Measurements from ENCODE around the gene TCEAL7.
"Not testable (repeated sequence)": the region's sequence is repeated elsewhere in the genome, so short reads cannot be mapped to it uniquely, and the experiment has no call there.

TCEAL7 gene

GRCh38 chrX:103329991-103330390 is at the start of gene TCEAL7:
TCEAL7 (plus strand) TSS chrX:103330239; CDS start chrX:103331404, 1,165 bp downstream.
- no peak for DNase-seq (ENCODE audit: low spot score)

GRCh38 chrX:103293118-103293517 is 36.9 kb upstream of the TCEAL7 start:
- DNase-seq (ENCODE audit: low spot score), result no peak

DNA sequence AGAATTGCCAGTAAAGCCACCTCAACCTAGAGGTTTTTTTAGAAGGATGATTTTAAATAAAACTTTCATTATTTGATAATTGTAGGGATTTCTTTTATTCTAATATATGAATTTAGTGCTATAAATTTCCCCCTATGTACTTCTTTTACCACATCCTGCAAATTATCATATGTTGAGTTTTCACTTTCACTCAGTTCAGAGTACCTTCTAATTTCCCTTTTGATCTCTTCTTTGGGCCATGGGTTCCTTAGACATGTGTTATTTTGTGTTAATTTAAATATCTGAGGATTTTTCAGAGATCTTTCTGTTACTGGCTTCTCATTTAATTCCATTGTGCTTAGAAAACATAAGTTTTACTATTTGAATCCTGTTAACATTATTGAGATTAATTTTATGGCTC is 25.3 kb upstream of the TCEAL7 start:
- DNase-seq (ENCODE audit: low spot score), result no peak

- DNase-seq (ENCODE audit: low spot score), result not testable (repeated sequence)
These were observed 24.4 kb upstream of the TCEAL7 start for GRCh38 chrX:103305666-103306065.

- no peak for DNase-seq (ENCODE audit: low spot score)
These were observed 20.0 kb upstream of the TCEAL7 start for GRCh38 chrX:103309860-103310554.

- no peak for DNase-seq (ENCODE audit: low spot score)
These were observed 19.3 kb upstream of the TCEAL7 start, which contains the start of gene BEX2 for GRCh38 chrX:103310555-103311398. BEX2 (minus strand) TSS chrX:103310990; CDS start chrX:103309976, 1,014 bp downstream.

- no peak for DNase-seq (ENCODE audit: low spot score)
These were observed 18.6 kb upstream of the TCEAL7 start for GRCh38 chrX:103311399-103311780.

- DNase-seq (ENCODE audit: low spot score), result no peak
These were observed 746 bp downstream of the TCEAL7 start for GRCh38 chrX:103330681-103331288.

DNA sequence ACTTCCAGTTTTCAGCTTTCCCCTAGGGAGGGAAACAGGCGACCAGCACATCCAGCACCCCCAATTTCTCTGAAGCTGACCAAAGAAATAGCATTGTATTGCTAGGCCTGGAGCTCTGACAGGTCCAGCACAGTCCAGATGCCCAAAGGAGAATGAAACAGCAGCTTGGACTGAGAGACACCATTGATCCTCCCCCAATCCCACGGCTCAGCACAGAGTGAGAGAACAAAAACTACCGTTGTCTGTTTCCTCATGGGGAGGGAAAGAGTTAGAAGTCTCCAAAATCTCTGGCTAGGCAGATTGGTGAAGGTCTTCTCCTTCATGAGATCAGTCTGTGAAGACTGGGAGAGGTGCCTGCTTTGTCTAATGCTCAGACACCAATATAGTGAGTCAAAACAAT is 8.6 kb downstream of the TCEAL7 start:
- no peak for DNase-seq (ENCODE audit: low spot score)

DNA sequence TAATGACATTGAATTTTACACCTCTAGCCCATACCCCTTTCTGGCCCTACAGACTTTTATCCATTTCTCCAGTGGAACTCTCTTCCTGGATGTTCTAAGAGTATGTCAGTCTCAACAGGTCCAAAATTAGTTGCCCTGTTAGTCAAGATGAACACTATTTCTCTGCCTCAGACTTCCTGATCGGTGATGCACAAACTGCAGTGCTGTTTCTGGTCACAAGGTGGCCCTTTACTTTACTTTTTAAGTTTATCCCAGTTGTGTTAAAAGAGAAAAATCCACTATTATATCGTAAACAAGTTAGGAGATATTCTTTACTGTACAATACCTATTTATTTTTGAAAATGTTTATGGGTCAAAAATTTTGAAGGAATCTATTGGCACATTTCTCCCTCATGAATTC is 13.1 kb downstream of the TCEAL7 start:
- peak; percentile 58 for DNase-seq (ENCODE audit: low spot score)

- no peak for DNase-seq (ENCODE audit: low spot score)
These were observed 14.6 kb downstream of the TCEAL7 start for GRCh38 chrX:103344606-103345005.

GRCh38 chrX:103347682-103348397 is 17.8 kb downstream of the TCEAL7 start:
- no peak for DNase-seq (ENCODE audit: low spot score)

GRCh38 chrX:103356130-103356798 is 26.2 kb downstream of the TCEAL7 start, which contains the start of gene TCEAL9:
TCEAL9 (plus strand) TSS chrX:103356506; CDS start chrX:103357685, 1,179 bp downstream.
- DNase-seq (ENCODE audit: low spot score), result peak; percentile 53

GRCh38 chrX:103356858-103357257 is 26.8 kb downstream of the TCEAL7 start:
- peak; percentile 2 for DNase-seq (ENCODE audit: low spot score)

GRCh38 chrX:103357871-103358270 is 27.8 kb downstream of the TCEAL7 start:
- no peak for DNase-seq (ENCODE audit: low spot score)

- DNase-seq (ENCODE audit: low spot score), result not testable (repeated sequence)
These were observed 29.6 kb downstream of the TCEAL7 start for GRCh38 chrX:103359605-103360004.

GRCh38 chrX:103360092-103360491 is 30.1 kb downstream of the TCEAL7 start:
- no peak for DNase-seq (ENCODE audit: low spot score)

DNA sequence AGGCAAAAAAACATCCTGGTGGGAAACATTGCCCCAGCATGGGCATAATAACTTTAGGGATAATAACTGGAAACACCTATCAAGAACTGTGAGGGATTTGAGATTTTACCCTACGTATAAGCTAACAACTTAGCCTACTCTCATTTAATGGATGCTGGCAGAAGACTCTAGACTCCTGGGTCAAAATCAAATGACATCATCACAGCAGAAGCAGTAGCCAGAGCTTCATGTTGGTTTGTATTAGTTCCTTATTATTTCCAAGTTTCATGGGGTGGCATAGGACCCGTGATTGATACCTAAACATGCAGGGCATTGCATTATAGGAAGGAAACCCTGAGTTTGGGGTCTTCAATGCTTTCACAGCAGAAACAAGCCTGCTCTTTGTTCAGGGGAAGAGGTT is 30.9 kb downstream of the TCEAL7 start:
- no peak for DNase-seq (ENCODE audit: low spot score)

DNA sequence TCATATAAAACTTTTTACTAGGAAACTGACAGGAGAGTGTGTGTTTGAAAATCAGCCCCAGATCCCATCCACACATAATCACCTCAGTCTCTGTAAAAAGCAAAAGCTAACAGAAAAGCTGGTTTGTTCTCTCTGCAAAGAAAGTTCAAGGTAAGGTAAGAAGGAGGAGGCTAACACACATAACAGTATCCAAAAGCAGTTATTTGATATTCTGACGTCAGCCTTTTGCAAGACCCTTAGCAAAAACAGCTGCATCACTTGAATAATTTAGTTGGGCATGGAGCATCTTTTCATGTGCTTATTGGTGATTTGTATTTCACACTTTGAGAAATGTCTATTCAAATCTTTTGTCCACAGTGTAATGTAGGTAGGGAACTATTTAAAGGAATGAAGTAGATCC is 31.8 kb downstream of the TCEAL7 start:
- DNase-seq (ENCODE audit: low spot score), result no peak

DNA sequence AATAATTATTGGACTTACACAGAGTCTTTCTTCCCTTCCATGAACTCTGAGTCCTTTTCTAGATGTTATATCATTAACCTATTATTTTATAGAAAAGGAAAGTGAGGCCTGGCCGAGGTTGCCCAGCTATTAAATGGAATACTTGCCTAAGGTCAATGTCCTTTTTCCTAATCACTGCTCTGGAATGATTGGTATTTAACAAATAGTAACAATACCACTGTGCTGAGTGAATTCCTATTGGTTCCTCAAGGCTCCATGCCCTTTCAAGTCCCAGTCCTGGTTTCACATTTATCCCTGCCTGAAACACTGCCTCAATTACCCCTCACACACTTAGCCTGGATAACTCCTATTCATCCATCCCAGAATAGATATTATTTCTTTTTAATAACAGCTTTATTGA is 32.4 kb downstream of the TCEAL7 start:
- DNase-seq (ENCODE audit: low spot score), result no peak

DNA sequence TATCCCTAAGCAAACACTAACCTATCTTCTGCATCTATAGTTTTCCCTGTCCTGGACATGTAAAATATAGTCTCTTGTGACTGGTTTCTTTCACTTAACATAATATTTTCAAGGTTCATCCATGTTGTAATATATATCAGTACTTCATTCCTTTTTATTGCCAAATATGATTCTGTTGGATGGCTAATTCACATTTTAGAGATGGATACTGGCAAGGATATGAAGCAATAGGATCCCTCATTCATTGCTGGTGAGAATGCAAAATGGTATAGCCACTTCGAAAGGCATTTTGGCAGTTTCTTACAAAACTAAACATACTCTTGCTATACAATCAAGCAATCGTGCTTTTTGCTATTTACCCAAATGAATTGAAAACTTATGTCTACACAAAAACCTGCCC is 33.0 kb downstream of the TCEAL7 start:
- no peak for DNase-seq (ENCODE audit: low spot score)

All from NAMALWA (cell line).